HepG2 (cell line): ENCODE measurements around the gene C5orf34. TPM values are rescaled to one million over a fixed set of nuclear protein-coding genes. Genes with fewer than 3 reads are reported as not detected.

Experiments
- HNF4A ChIP-seq: sonication (generic); formaldehyde crosslinking; IDR thresholded peaks from 2 replicates; pipeline ENCODE4 v1.4.0; 2020; ENCODE audit warnings: missing genetic modification reagents
- HNRNPUL1 ChIP-seq: fragments of 200-400 bp; formaldehyde crosslinking; IDR thresholded peaks from 2 replicates; pipeline ENCODE4 v1.6.1; 2017; ENCODE audit warnings: low read depth, mild to moderate bottlenecking, low read length, moderate library complexity
- HOXA7 ChIP-seq: sonication (generic); formaldehyde crosslinking; IDR thresholded peaks from 2 replicates; pipeline ENCODE4 v1.8.1; 2022; ENCODE audit warnings: mild to moderate bottlenecking, missing genetic modification reagents, moderate library complexity
- MAZ ChIP-seq, 2 experiments: sonication (generic) in 1 of 2; formaldehyde crosslinking in 1 of 2; IDR thresholded peaks; 2 replicates each; pipeline versions ENCODE4 v1.5.0 to v1.6.1; 2012 to 2020; ENCODE audit warnings: low read depth in 2 of 2, mild to moderate bottlenecking in 2 of 2, borderline replicate concordance in 1 of 2, improper control_type of control experiment in 1 of 2, low read length in 1 of 2, missing genetic modification reagents in 1 of 2, moderate library complexity in 1 of 2
- NR3C1 ChIP-seq: sonication (generic); formaldehyde crosslinking; IDR thresholded peaks from 2 replicates; pipeline ENCODE4 v1.4.0; 2020; ENCODE audit warnings: missing genetic modification reagents
- PCBP2 ChIP-seq: fragments of 200-400 bp; formaldehyde crosslinking; optimal IDR thresholded peaks from 2 replicates; pipeline ENCODE3; 2018; ENCODE audit warnings: low read length, low read depth; ENCODE audit not compliant: poor library complexity, severe bottlenecking
- PHF8 ChIP-seq: sonication (generic); formaldehyde crosslinking; IDR thresholded peaks from 2 replicates; pipeline ENCODE4 v1.5.0; 2020; ENCODE audit warnings: missing genetic modification reagents
- SAP130 ChIP-seq: IDR thresholded peaks from 2 replicates; pipeline ENCODE4 v1.6.1; 2016; ENCODE audit warnings: low read depth
- SP4 ChIP-seq: sonication (generic); formaldehyde crosslinking; IDR thresholded peaks from 2 replicates; pipeline ENCODE4 v1.8.1; 2023; ENCODE audit warnings: mild to moderate bottlenecking, missing genetic modification reagents
- THAP11 ChIP-seq: IDR thresholded peaks from 2 replicates; pipeline ENCODE4 v1.6.1; 2016; ENCODE audit warnings: missing biosample characterization, missing genetic modification reagents
- YEATS2 ChIP-seq: sonication (generic); formaldehyde crosslinking; IDR thresholded peaks from 2 replicates; pipeline ENCODE4 v1.4.0; 2020; ENCODE audit warnings: missing genetic modification reagents, borderline replicate concordance
- YY1 ChIP-seq: IDR thresholded peaks from 2 replicates; pipeline ENCODE4 v1.6.1; 2011; ENCODE audit warnings: low read length, low read depth, moderate library complexity, mild to moderate bottlenecking; ENCODE audit not compliant: insufficient read depth, insufficient replicate concordance
- ZBTB7A ChIP-seq: sonication (generic); formaldehyde crosslinking; IDR thresholded peaks from 2 replicates; pipeline ENCODE4 v1.8.0; 2022; ENCODE audit warnings: mild to moderate bottlenecking, missing genetic modification reagents
- ZFP36L2 ChIP-seq: sonication (generic); formaldehyde crosslinking; IDR thresholded peaks from 2 replicates; pipeline ENCODE4 v1.4.0; 2020; ENCODE audit warnings: missing genetic modification reagents
- ZNF143 ChIP-seq: sonication (generic); formaldehyde crosslinking; IDR thresholded peaks from 2 replicates; pipeline ENCODE4 v1.4.0; 2020; ENCODE audit warnings: missing genetic modification reagents
- ZNF230 ChIP-seq: sonication (generic); formaldehyde crosslinking; IDR thresholded peaks from 2 replicates; pipeline ENCODE4 v1.4.0; 2020; ENCODE audit warnings: mild to moderate bottlenecking, missing genetic modification reagents
- ZNF446 ChIP-seq: sonication (generic); formaldehyde crosslinking; IDR thresholded peaks from 2 replicates; pipeline ENCODE4 v1.5.0; 2020; ENCODE audit warnings: mild to moderate bottlenecking, missing genetic modification reagents
- ZNF543 ChIP-seq: sonication (generic); formaldehyde crosslinking; IDR thresholded peaks from 2 replicates; pipeline ENCODE4 v1.4.0; 2020; ENCODE audit warnings: mild to moderate bottlenecking, missing genetic modification reagents
- polyA plus RNA-seq, 8 experiments: library from polyadenylated mRNA; depleted of rRNA in 3 of 8; stranded (reverse) in 7 of 8; unstranded in 1 of 8; fragments of >200 nt; fragmentation: Illumina TruSeq in 4 of 8; extraction: Trizol in 4 of 8; gene quantifications; 2 replicates each; pipeline versions ENCODE4 v1.2.1 to v1.2.3, GENCODE V29; 2011 to 2016; ENCODE audit warnings: low read depth in 4 of 8, missing spikeins in 1 of 8, mixed read lengths in 1 of 8; ENCODE audit not compliant: insufficient read depth in 1 of 8
- total RNA-seq, 5 experiments: library from RNA; depleted of rRNA; stranded (reverse); fragments of >200 nt; fragmentation: Illumina TruSeq; extraction: Trizol; gene quantifications; 2 replicates each; pipeline ENCODE4 v1.2.3, GENCODE V29; 2016; ENCODE audit warnings: low read depth in 1 of 5
- TF ChIP-seq, protein P1 (sequence below): sonication (generic); formaldehyde crosslinking; conservative IDR thresholded peaks from 2 replicates; pipeline ENCODE4 v1.4.0; 2020; ENCODE audit warnings: mild to moderate bottlenecking, missing genetic modification reagents, moderate library complexity
- TF ChIP-seq, protein P2 (sequence below): sonication (generic); formaldehyde crosslinking; IDR thresholded peaks from 2 replicates; pipeline ENCODE4 v1.5.1; 2020; ENCODE audit warnings: mild to moderate bottlenecking, missing genetic modification reagents, moderate library complexity
- TF ChIP-seq, protein P3 (sequence below): sonication (generic); formaldehyde crosslinking; IDR thresholded peaks from 2 replicates; pipeline ENCODE4 v1.4.0; 2020; ENCODE audit warnings: missing genetic modification reagents

The C5orf34 gene
- total and polyA plus RNA-seq, 2 of the 13 experiments (the other 11 are each of a cell fraction or from before 2014, with no cell fraction given) = 3.2 to 6.4 TPM

DNA sequence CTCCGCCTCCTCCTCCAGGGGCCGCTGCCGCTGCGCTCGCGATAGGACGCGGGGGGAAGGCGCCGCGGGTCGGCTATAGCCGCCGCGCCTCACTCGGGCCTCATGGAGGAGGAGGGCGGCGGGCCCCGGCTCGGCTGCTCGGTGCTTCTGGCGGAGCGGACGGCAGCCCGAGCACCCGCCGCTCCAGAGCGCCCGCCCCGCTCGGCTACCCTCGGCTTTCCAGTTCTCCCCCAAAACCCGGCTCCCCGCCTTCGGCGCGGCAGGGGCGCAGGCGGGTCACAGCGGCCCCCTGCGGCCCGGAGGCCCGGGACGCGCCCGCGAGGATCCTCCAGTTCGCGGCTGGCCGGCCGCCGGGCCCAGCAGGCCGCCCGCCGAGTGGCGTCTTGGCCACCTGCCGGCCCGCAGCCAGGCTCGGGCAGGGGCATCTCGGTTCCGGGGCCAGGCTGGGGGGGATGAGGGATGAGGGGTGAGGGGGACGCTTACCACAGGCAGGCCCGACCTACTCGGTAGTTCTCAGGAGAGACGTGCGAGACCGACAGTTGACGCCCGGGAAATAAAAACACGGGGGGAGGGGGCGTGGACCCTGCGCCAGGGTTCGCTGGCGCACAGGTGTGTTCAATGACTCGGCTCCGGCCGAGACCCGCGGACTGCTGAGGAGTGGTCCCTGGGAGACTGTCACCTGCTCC lies 42.1 kb upstream of the C5orf34 start, which contains the start of gene PAIP1 (continued):
- TF ChIP-seq, protein P1, sequence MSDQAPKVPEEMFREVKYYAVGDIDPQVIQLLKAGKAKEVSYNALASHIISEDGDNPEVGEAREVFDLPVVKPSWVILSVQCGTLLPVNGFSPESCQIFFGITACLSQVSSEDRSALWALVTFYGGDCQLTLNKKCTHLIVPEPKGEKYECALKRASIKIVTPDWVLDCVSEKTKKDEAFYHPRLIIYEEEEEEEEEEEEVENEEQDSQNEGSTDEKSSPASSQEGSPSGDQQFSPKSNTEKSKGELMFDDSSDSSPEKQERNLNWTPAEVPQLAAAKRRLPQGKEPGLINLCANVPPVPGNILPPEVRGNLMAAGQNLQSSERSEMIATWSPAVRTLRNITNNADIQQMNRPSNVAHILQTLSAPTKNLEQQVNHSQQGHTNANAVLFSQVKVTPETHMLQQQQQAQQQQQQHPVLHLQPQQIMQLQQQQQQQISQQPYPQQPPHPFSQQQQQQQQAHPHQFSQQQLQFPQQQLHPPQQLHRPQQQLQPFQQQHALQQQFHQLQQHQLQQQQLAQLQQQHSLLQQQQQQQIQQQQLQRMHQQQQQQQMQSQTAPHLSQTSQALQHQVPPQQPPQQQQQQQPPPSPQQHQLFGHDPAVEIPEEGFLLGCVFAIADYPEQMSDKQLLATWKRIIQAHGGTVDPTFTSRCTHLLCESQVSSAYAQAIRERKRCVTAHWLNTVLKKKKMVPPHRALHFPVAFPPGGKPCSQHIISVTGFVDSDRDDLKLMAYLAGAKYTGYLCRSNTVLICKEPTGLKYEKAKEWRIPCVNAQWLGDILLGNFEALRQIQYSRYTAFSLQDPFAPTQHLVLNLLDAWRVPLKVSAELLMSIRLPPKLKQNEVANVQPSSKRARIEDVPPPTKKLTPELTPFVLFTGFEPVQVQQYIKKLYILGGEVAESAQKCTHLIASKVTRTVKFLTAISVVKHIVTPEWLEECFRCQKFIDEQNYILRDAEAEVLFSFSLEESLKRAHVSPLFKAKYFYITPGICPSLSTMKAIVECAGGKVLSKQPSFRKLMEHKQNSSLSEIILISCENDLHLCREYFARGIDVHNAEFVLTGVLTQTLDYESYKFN (CRISPR knock-in tag) = no peak
- TF ChIP-seq, protein P2, sequence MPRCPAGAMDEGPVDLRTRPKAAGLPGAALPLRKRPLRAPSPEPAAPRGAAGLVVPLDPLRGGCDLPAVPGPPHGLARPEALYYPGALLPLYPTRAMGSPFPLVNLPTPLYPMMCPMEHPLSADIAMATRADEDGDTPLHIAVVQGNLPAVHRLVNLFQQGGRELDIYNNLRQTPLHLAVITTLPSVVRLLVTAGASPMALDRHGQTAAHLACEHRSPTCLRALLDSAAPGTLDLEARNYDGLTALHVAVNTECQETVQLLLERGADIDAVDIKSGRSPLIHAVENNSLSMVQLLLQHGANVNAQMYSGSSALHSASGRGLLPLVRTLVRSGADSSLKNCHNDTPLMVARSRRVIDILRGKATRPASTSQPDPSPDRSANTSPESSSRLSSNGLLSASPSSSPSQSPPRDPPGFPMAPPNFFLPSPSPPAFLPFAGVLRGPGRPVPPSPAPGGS (CRISPR knock-in tag) = peak; percentile 20; the same call in 1 of the 2 replicates
- TF ChIP-seq PCBP2 (no peak), YY1 (peak; percentile 52), ZNF543 (CRISPR knock-in tag) (0 out of 2 replicates have a peak, but pooled peaks have one; percentile 38), NR3C1 (CRISPR knock-in tag) (no peak), PHF8 (CRISPR knock-in tag) (peak; percentile 78), THAP11 (CRISPR knock-in tag) (peak; percentile 77), ZNF143 (CRISPR knock-in tag) (peak; percentile 17; the same call in 1 of the 2 replicates), HNRNPUL1 (0 out of 2 replicates have a peak, but pooled peaks have one; percentile 36), HOXA7 (CRISPR knock-in tag) (0 out of 2 replicates have a peak, but pooled peaks have one; percentile 19), SP4 (CRISPR knock-in tag) (0 out of 2 replicates have a peak, but pooled peaks have one; percentile 49), HNF4A (peak; percentile 24; the same call in 1 of the 2 replicates), SAP130 (CRISPR knock-in tag) (peak; percentile 67), MAZ (IDR thresholded peaks at IDR 0.05; ENCODE audit: borderline replicate concordance, low read depth, low read length) (no peak; the same call in 1 of the 2 replicates), MAZ (CRISPR knock-in tag; IDR thresholded peaks at IDR 0.05; ENCODE audit: low read depth) (peak; percentile 77), ZFP36L2 (CRISPR knock-in tag) (no peak), ZBTB7A (0 out of 2 replicates have a peak, but pooled peaks have one; percentile 52), ZNF230 (peak; percentile 46; the same call in 1 of the 2 replicates), ZNF446 (CRISPR knock-in tag) (peak; percentile 90), YEATS2 (0 out of 2 replicates have a peak, but pooled peaks have one; percentile 18)
- TF ChIP-seq, protein P3, sequence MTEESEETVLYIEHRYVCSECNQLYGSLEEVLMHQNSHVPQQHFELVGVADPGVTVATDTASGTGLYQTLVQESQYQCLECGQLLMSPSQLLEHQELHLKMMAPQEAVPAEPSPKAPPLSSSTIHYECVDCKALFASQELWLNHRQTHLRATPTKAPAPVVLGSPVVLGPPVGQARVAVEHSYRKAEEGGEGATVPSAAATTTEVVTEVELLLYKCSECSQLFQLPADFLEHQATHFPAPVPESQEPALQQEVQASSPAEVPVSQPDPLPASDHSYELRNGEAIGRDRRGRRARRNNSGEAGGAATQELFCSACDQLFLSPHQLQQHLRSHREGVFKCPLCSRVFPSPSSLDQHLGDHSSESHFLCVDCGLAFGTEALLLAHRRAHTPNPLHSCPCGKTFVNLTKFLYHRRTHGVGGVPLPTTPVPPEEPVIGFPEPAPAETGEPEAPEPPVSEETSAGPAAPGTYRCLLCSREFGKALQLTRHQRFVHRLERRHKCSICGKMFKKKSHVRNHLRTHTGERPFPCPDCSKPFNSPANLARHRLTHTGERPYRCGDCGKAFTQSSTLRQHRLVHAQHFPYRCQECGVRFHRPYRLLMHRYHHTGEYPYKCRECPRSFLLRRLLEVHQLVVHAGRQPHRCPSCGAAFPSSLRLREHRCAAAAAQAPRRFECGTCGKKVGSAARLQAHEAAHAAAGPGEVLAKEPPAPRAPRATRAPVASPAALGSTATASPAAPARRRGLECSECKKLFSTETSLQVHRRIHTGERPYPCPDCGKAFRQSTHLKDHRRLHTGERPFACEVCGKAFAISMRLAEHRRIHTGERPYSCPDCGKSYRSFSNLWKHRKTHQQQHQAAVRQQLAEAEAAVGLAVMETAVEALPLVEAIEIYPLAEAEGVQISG (CRISPR knock-in tag) = peak; percentile 99
